NCI-H748 (cell line): ENCODE measurements around the gene CSMD2.
"Not testable (repeated sequence)": the region's sequence is repeated elsewhere in the genome, so short reads cannot be mapped to it uniquely, and the experiment has no call there.

Experiments used
- DNase-seq: peaks from one replicate; lab custom pipeline; 2025; ENCODE audit not compliant: unreplicated experiment; lab: John Stamatoyannopoulos, UW

Gene CSMD2

DNA sequence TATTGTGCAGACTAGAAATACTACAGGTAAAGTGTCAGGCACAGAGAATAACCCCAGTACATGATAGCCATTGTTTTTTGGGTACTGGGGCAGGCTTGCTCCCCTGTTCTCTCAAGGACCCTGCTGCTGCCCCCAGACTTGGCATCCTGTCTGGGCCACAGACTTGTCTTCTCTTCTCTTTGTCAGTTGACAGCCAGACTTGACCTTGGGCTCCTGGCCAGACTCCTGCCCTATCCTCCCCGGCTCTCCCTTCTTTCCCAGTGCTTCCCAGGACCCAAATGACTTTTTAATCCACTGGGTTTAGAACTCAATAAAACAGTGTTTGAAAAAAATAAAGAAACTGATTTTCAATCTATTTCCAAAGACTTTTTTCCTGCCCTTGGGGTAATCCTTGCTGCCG, 649.4 kb downstream of the CSMD2 start:
- DNase-seq = no peak

DNA sequence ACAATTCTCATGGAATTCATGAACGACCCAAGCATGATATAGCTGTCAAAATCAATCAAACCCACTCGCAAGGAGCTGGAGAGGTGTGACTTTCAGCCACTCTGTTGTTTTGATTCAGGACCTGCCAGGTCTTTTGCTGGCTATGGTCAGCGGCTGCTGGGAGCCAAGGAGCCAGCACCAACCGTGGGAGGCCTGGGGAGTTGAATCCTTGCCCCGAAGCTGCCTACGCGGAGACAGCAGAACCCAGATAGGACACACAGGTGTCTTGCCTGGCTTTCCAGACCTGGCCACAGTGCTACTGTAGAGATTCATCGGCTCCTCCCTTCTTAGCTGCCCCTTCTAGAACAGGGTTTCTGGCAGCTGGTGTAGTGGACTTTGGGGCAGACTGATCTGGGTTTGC, 649.9 kb downstream of the CSMD2 start:
- DNase-seq = no peak

DNA sequence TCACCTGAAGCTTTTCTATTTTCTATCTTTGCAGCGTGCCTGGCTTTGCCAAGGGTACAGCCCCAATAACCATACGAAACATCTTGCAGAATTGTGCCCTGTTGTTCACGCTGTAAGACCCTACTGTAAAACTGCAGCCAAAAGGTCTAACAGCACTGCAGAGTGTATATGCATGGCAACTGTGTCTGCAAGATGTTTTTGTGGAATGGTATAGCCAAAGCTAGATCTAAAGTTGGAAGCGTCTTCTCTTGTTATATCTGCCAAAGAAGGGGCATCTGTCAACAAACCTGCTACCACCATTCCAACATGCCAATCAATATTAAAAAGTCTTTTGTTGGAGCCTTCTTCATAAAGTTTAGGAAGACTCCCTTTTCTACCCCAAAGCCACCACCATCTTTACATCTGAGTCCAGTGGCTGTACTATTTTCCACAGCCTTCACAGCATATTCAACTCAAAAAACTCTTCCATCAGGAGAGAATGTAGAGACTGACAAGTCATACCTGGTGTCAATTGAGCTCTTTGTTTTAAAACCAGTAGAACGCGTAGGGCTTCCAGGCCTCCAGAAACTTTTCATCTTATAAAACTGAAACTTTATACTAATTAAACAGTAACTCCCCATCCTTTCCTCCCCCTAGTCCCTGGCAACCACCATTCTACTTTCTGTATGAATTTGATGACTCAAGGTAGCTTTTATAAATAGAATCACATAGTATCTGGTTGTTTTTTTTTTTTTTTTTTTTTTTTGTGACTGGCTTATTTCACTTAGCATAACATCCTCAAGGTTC, 652.6 kb downstream of the CSMD2 start:
- no peak for DNase-seq

DNA sequence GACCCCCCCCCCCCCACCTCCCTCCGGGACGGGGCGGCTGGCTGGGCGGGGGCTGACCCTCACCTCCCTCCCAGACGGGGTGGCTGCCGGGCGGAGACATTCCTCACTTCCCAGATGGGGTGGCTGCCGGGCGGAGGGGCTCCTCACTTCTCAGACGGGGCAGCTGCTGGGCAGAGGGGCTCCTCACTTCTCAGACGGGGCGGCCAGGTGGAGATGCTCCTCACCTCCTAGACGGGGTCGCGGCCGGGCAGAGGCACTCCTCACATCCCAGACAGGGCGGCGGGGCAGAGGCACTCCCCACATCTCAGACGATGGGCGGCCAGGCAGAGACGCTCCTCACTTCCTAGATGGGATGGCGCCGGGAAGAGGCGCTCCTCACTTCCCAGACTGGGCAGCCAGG, 655.8 kb downstream of the CSMD2 start:
- DNase-seq = not testable (repeated sequence)

- DNase-seq = no peak
Measured at GRCh38 chr1:33508151-33508550, 656.9 kb downstream of the CSMD2 start.

DNA sequence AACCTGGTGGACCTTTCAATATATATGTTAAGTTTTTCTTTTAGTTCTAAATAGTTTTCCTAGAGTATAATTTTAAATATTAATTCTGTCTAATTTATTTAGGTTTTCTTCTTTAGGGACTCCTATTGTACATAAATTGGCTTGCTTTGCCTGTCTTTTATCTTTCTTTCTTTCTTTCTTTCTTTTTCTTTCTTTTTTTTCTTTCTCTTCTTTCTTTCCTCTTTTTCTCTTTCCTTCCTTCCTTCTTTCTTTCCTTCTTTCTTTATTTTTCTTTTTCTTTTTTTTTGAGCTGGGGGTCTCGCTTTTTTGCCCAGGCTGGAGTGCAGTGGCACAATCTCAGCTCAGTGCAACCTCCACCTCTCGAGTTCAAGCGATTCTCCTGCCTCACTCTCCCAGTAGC, 657.4 kb downstream of the CSMD2 start:
- no peak for DNase-seq

DNA sequence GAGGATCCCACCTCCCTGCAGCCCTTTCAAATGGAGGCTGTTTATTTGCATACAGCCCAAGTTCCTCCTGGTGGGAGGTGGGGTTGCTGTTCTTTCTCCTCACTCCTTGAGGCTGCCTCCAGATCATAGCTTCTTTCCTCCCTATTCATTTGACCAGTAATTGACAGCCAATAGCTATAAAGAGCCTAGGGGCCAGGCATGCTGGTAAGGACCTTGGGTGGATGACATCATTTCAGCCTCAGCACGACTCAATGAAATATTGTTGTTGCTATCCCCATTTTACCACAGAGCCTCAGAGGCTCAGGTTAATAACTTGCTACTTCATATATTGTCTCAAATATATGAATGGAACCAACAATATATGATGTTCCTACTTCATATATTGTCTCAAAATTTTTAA, 661.5 kb downstream of the CSMD2 start:
- DNase-seq = no peak

GRCh38 chr1:33502726-33503125, 662.3 kb downstream of the CSMD2 start:
- no peak for DNase-seq

DNA sequence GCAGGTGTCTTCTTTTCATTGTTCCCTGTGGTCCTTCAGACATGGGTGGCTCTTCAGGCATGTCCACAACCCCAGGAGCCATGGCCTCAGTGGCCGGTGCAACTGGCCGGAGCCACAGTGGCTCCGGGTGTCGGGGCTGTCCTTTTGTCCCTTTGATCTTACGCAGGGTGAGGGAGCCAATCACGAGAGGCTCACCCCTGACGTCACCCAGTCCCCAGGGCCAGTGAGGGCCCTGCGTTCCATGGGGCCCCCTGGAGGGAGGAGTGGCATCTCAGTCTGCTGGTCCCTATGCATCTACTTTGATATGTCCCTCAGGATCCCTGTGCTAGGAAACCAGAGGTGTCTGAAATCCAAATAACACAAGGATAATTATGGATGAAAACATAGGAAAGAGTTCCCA, 663.3 kb downstream of the CSMD2 start:
- DNase-seq = no peak

GRCh38 chr1:33501309-33501708, 663.7 kb downstream of the CSMD2 start:
- no peak for DNase-seq

GRCh38 chr1:33500547-33500946, 664.5 kb downstream of the CSMD2 start:
- no peak for DNase-seq

DNA sequence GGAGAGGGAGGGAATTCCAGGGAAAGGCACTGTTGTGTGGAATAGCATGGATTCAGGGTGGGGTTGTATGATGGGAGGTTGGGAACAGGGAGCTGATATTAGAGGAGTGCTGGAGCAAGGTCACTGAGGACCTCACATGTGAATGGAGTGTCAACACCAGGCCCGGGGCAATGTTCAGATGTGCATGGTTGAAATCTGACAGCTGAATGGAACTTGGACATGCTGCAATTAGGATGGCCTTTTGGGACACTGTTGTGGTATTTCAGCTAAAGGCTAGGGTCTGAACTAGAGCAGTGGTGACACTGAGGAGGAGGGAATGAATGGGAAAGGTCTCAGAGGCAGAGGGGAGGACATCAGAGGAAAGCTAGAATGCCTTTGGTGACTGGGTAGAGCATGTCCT, 667.6 kb downstream of the CSMD2 start:
- DNase-seq = no peak

DNA sequence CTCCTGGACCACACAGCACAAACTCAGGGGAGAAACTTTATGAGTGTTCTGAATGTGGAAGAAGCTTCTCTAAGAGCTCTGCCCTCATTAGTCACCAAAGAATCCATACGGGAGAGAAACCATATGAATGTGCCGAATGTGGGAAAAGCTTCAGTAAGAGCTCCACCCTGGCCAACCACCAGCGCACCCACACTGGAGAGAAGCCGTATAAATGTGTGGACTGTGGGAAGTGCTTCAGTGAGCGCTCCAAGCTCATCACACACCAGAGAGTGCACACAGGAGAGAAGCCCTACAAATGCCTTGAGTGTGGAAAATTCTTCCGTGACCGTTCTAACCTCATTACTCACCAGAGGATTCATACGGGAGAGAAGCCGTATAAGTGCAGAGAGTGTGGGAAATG, 670.1 kb downstream of the CSMD2 start:
- no peak for DNase-seq

DNA sequence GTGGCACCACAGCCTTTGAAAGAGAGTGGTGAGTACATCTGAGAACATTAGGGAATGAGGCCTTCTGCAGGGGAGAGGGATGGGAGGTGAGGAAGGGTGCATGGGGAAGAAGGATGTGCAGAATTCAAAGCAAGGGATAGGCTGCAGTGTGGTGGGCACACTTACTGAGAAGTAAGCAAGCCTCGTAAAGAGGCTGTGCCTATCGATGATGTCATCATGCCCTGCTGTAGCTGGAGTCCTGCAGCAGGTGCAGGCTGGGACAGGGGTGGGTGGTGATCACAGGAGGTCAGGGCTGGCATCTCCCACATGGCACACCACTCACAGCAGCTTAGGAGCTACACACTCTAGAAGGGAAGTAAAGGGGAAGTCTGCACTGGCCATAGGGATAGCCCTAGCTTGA, 676.4 kb downstream of the CSMD2 start:
- DNase-seq = no peak

DNA sequence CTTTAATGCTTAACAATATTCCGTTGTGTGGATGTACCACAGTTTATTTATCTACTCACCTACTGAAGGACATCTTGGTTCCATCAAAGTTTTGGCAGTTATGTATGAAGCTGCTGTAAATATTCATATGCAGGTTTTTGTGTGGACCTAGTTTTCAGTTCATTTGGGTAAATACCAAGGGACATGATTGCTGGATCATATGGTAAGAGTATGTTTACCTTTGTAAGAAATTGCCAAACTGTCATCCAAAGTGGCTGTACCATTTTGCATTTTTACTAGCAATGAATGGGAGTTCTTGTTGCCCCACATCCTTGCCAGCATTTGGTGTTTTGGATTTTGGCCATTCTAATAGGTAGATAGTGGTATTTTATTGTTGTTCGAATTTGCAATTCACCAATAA, 682.6 kb downstream of the CSMD2 start:
- DNase-seq = no peak

DNA sequence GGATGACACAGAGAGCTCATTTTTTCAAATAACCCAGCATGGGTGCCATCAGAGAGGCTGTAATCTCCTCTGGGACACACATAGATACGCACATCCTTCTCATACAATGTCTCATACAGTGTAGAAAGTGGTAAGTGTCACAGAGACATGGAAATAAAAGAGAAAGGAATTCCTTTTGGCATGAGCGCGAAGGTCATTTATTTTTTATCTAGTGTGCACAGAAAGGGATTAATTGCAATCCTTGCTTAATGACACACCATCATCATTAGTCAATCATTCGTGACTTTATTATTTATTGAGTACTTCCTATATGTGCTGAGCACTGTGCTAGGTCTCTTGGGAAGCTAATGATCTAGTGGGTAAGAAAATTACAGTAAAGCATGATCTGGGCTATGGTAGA, 687.6 kb downstream of the CSMD2 start:
- no peak for DNase-seq

DNA sequence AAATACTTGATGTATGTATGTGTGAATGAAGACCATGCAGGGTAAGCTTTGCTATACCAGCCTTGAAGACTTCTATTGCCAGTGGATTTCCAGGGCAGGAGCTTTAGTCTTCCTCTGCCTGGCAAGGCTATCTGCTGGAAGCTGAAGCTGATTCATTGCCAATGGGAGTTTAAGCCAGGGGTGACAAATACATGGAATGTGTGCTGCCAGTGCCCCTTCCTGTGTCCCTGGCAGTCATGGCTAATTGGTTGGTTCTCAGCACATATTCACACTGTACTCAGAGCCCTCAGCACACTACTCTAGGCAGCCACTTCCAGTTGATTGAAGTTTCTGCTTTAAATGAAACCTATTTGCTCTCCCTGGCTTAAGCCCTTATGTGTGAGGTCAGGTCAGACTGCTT, 691.1 kb downstream of the CSMD2 start:
- DNase-seq = no peak

GRCh38 chr1:33472269-33472980, 692.6 kb downstream of the CSMD2 start, which contains the start of gene ZSCAN20:
Gene ZSCAN20, plus strand, starts transcription at chr1:33472645. Its CDS starts 6,644 bp downstream, at chr1:33479289.
- peak; percentile 96 for DNase-seq

DNA sequence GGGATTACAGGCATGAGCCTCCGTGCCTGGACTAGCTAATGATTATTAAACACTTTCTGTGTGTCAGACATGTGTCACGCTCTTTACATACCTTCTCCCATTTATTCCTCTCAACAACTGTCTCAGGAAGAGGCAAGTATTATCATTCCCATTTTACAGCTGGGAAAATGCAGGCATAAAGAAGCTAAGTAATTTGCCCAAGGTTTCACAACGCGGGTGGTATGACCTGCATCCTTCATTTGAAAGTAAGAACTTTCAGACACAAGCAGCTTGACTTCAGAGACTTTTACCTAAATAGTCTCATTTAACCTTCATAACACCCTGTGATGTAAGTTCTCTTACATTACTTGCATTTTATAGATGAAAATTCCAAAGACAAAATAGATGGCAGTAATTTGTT, 693.6 kb downstream of the CSMD2 start:
- DNase-seq = no peak

DNA sequence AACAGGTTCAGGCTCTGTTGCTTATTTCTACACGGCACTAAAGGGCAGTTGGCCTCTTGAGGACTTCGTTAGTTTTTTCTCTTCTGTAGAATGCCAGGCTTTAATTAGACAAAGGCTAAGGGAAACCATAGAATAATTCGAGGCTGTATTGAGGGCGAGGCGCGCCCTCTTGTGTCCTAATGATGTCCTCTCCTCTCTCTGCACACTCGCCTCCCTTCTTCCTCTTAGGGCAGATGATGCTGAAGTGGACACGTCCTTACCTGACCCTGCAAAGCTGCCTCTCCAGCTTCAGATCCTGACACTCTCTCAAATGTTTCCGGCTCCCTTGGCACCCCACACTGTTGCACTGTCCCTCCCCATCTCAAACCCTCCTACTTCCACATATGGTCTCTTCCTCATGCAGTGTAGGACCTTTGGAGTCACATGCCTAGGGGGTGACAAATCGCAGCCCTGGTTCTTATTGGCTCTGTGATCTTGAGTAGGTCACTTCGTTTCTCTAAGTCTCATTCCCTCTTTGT, 694.5 kb downstream of the CSMD2 start:
- peak; percentile 77 for DNase-seq

- no peak for DNase-seq
Measured at GRCh38 chr1:33469691-33470090, 695.3 kb downstream of the CSMD2 start.

- DNase-seq = no peak
Measured at GRCh38 chr1:33468967-33469366, 696.1 kb downstream of the CSMD2 start.
